GM10266 (cell line): ENCODE measurements around the gene PHF2.
A peak's percentile ranks its signal among the peaks of the same experiment; 100 is the strongest.

Source experiments
- DNase-seq: peaks from one replicate; pipeline ENCODE4 v3.0.0; 2012; ENCODE audit errors: extremely low spot score
- CTCF ChIP-seq: IDR thresholded peaks from 2 replicates; pipeline ENCODE4 v1.5.1; 2012; ENCODE audit warnings: mild to moderate bottlenecking, low read depth; ENCODE audit not compliant: control insufficient read depth, insufficient read depth; ENCODE audit errors: missing control alignments

The PHF2 gene

DNA sequence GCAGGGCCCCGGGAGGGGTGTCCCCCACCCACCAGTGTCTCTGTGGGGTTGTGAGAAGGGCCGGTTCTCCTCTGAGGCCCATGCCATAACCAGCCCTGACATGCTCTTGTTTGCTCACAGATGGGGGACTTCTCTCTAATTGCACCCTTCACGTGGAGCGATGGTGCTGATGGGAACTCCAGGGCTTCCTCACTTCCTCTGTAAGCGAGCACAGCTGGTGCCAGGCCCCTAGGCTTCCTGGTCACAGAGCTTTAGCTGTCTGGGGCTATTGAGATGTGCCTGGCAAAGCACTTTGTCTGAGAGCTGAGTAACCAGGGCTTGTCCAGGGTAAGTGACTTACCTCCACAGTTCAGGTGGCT, 36.4 kb downstream of the PHF2 start:
- peak; percentile 42 for DNase-seq
- no peak for TF ChIP-seq CTCF

DNA sequence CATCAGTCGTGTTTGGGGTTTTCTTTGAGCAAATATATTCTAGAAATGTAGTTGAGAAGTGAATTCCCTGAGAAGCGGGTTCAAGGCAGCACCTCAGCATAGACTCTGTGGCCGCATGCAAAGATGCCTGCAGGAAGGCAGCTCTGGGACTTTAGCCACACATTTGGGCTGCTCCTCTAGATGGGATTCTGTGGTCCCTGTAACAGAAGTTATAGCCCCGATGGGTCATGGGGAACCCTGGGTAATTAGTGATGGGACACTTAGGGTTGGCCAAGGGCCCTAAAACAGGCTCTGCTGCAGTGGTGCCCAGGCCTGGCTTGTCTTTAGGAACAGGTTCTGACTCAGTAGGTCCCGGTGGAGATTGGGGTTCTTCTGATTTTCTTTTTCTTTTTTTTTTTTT, 36.8 kb downstream of the PHF2 start:
- TF ChIP-seq CTCF = no peak
- no peak for DNase-seq

GRCh38 chr9:93613791-93614190, 37.4 kb downstream of the PHF2 start:
- no peak for TF ChIP-seq CTCF
- DNase-seq = no peak

DNA sequence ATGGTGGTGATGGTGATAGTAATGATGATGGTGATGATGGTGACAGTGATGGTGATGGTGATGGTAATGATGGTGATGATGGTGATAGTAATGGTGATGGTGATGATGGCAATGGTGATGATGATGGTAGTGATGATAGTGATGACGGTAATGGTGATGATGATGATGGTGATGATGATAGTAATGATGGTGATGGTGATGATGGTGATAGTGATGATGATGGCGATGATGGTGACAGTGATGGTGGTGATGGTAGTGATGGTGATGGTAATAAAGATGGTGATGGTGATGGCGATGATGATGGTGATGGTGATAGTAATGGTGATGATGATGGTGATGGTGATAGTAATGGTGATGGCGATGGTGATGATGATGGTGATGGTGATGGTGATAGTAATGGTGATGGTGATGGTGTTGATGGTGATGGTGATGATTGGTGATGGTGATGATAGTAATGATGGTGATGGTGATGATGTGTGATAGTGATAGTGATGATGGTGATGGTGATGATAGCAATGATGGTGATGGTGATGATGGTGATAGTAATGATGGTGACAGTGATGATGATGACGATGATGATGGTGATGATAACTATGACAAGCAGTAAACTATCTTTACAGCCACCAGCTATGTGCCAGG, 38.6 kb downstream of the PHF2 start:
- no peak for DNase-seq

DNA sequence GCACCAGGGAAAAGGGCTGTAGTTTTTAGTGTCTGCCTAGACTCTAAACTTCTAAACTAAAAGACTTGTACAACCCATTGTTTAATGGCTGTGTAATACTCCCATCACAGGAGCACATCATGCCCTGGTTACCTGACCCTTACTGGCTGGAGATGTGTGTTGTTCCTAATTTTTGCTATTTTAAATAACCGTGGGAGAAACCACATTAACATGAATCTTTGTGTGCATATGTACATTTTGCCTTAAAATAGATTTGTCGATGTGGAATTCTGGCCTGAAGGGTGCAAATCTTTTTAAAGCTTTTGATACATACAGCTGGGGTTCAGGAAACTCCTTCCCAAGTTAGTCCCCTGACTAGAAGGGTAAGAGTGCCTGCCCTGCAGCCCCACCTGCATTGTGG, 39.7 kb downstream of the PHF2 start:
- DNase-seq = no peak
- no peak for TF ChIP-seq CTCF

More for the DNA sequence above, 38.6 kb downstream of the PHF2 start:
- no peak for TF ChIP-seq CTCF

DNA sequence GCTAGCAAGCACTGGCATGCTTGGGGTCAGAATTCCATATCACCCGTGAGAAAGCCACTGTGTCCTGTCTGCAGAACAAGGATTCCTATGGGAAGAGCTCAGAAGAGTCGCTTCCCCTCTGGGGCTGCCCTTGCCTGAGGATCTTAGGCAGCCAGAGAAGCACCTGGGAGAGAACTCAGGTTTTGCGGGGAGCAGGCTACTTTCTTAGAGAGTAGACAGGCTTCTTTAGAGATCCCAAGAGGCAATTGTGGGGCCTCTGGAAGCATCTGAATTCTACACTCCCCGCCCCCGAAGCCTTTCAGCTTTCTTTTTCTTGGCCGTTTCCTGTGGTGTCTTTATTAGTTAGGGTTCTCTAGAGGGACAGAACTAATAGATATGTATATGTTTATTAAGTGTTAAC, 40.9 kb downstream of the PHF2 start:
- TF ChIP-seq CTCF = no peak
- no peak for DNase-seq

DNA sequence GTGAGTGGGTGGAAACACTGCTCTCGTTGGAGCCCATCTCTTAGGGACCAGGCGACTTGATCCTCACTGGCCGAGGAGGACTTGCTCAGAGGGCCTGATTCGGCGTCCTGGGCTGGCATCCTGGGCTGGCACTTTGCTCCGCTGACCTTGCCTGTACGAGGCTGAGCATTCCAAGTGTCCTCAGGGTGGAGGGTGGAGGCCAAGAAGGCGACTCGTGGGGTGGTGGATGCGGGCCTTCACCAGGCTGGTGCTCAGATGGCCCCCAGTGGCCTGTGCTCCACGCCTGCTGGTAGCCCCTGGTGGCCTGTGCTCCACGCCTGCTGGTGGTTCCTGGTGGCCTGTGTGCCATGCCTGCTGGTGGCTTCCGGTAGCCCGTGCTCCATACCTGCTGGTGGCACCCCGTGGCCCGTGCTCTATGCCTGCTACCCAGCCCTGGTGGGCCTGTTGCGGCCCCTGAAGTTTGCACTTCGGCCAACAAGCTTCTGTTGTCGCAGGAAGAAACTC, 42.9 kb downstream of the PHF2 start:
- no peak for TF ChIP-seq CTCF
- DNase-seq = no peak
